Activated T-helper 2 cell treated with anti-CD3 and anti-CD28 coated beads, Interferon-gamma antibody, Interleukin-2, Interleukin-4, amounts not matched to agents 10 μg/mL and 5 μg/mL and 100 μg/mL, durations not matched to agents 14 hours and 24 hours and 36 hours (primary cell): Measurements from ENCODE around the gene ANO2. TPM values are rescaled to one million over a fixed set of nuclear protein-coding genes. Genes with fewer than 3 reads are reported as not detected.

Source experiments
- total RNA-seq: library from RNA; stranded (reverse); gene quantifications from 2 replicates; pipeline ENCODE4 v1.2.3, GENCODE V29; 2022

The ANO2 gene
- total RNA-seq, 1 donor from 2014 or later: not detected

Other genes with a start within 250 kb of the ANO2 start
- gene VWF, start 179.4 kb upstream of the ANO2 start, total RNA-seq: not detected in 2 replicates